Sciatic nerve (tissue), 2 donors: ENCODE measurements around the gene AK8. TPM values are rescaled to one million over a fixed set of nuclear protein-coding genes. Genes with fewer than 3 reads are reported as not detected.

Source experiments
- ATAC-seq: fragments of 200-7000 bp; cut with Tn5 transposase; one replicate; pipeline ENCODE4 v1.9.1; 2020; ENCODE audit warnings: mild to moderate bottlenecking, moderate library complexity
- DNase-seq: peaks from one replicate; pipeline ENCODE4 v3.0.0-alpha.2; 2020; ENCODE audit warnings: low spot score
- intact Hi-C: fragments of 100-400 bp; cut with DNase I; formaldehyde crosslinking; loops from one replicate; pipeline ENCODE4 v1.14.2; 2022
- total RNA-seq: library from RNA; stranded (reverse); fragmentation: NEBNext Ultra II Directional; extraction: Animal tissue kit (Norgen Biotek cat#: 25700); gene quantifications from one replicate; pipeline ENCODE4 v1.2.1, GENCODE V29; 2021
- donor health status: DM: no; HTN: no; CAD: no.
- donor health status: DM: no; HTN: no; CAD: no.

Gene AK8
- total RNA-seq, 1 donor from 2014 or later, result 1.6 TPM

DNA sequence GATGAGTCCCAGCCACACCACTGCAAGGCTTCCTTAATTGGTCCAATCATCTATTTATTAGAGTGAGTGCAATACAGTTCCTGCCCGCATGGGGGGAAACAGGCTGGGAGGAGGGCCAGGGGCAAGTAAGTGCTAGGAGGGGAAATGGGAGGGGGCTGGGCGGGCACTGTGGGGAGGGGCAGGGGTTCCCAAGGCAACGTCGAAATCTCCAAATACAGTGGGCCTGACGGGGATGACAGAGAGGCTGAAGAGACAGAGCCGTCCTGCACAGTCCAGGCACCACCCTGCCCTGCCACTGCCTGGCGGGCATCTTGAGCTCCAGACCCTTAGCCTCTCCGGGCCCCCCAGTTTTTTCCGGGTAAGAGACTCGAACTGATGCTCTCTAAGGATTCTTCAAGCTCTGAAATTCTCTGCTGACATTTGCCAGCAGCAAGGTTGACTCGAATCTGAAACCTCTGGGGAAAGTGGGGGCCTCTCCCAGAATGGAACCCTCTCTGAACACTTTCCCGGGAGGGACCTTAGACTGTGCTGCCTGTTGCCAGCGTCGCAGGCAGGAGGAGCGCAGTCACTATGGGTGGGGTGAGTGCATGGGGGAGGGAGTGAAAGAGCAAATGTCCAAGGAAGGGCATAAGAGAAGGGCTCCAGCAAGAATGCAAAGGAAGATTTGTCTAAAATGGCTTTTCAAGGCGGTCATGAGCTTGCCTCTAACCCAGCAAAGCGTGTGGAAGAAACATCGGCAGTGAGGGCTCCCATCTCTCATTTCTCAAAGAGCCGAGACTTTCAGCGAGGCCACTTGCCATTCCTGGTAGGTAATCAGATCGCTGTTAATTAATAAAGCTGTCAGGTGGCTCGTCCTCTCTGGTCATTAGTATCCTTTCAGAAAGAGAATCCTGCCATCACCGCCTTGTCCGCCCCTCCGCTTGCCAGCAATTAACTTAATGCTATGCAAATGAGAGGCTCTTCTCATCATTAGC lies 108.9 kb downstream of the AK8 start:
- intact Hi-C loops, result no loop called here
- DNase-seq (peak; percentile 80), ATAC-seq (peak; percentile 88)

DNA sequence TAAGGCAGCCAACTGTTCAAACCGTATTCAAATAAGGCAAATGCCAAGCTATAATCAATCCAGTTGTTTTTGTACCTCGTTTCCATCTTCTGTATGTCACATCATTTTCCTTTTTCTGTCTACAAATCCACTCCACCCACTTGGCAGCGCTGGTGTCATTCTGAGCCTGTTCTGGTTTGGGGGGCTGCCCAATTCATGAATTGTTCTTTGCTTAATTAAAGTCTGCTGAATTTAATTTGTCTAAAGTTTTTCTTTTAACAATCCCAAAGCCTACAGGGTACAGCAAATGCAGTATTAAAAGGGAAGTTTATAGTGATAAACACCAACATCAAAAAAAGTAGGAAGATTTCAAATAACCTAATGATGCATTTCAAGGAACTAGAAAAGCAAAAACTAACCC lies 114.5 kb downstream of the AK8 start:
- intact Hi-C loops, result no loop called here
- ATAC-seq, result no peak
- no peak for DNase-seq

DNA sequence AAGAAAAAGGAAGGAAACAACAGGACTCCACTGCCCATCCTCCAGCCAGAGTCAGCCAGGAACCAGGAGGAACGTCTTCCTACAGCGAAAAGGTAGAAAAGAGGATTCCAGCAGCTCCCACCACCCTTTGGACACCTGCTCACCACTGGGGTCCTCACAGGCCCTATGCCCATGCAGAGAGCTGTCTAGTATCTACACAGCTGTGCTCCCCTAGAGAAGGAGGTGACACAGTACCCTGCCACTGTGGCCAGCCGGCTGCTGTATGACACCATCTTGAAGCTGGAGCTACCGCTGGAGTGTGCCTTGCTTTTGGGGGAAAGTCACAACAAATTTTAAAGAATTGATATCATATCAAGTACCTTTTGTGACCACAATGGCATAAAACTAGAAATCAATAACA lies 115.2 kb downstream of the AK8 start:
- ATAC-seq (no peak), DNase-seq (no peak)
- intact Hi-C loops, result no loop called here

DNA sequence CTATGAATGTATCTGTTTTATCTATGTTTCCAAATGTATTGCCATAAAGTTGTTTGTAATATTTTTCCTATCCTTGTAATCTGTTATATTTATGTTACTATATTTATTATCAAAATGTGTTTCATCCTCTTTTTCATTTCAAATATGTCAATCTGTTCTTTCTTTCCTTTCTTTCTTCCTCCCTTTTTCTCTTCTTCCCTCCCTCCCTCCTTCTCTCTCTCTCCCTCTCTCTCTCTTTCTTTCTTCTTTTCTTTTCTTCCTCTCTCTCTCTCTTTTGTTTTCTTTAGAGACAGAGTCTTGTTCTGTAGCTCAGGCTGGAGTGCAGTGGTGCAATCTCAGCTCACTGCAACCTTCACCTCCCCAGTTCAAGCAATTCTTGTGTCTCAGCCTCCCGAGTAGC lies 116.5 kb downstream of the AK8 start:
- intact Hi-C loops, result no loop called here
- DNase-seq (no peak), ATAC-seq (no peak)

DNA sequence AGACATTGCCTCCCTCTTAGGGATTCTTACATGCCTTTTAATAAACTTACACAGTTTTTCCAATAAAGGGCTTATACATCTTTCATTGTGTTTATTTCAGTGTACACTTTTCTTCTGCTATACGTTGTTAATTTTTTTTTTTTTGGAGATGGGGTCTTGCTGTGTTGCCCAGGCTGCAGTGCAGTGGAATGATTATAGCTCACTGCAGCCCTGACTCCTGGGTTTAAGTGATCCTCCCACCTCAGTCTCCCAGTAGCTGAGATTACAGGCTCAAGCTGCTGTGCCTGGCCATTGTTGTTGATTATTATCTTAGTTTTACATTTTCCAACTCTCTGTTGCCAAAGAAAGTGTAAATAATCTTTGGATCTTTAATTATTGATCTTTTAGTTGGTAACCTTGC lies 118.0 kb downstream of the AK8 start:
- intact Hi-C loops, result no loop called here
- DNase-seq (no peak), ATAC-seq (no peak)

DNA sequence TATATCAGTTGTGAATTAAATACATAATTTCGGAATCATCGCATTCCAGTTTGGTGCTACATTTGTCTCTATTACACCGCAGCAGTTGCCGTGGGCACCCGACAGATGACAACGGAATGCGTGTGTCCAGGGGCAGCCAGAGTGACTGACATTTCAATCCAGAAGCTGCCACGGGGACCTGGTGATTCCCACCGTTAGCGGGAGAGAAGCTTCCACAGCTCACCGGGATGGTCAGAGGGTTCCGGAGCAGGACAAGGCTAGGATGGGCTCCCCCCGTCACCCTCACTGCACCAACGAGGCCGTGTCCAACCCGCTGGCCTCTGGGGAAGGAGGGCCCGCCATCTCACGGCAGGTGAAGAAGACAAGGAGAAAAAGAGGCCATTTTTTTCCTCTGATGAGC lies 121.1 kb downstream of the AK8 start:
- DNase-seq (no peak), ATAC-seq (no peak)
- intact Hi-C loops, result no loop called here

DNA sequence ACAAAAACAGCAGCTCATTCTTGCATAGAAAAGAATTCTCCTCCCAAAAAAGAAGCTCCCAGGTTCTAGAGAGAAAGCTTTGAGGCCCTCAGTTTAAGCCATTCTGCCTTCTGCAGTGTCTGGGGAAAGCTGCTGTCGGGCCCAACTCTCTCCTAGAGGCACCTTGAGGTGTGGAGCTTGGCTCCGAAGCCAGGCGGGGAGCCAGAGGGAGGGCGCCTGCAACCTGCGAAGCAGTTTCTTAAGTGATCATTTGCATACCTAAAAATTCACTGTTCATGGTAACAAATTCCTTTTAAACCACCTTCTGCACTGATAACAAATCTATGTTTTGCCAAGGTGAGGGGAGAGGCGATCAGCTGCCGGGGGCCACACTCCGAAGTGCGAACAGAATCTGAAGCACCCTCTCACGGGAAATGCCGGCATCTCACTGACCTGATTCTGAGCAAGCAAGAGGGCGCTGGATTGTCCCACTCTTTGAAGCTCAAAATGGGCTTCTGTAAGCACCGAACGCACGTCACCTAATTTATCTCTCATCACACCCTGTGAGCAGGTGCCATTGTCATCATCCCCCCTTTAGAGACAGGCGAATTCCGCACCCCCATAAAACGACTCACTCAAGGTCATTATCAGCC lies 121.8 kb downstream of the AK8 start:
- no peak for DNase-seq
- intact Hi-C loops, result no loop called here
- ATAC-seq, result no peak

DNA sequence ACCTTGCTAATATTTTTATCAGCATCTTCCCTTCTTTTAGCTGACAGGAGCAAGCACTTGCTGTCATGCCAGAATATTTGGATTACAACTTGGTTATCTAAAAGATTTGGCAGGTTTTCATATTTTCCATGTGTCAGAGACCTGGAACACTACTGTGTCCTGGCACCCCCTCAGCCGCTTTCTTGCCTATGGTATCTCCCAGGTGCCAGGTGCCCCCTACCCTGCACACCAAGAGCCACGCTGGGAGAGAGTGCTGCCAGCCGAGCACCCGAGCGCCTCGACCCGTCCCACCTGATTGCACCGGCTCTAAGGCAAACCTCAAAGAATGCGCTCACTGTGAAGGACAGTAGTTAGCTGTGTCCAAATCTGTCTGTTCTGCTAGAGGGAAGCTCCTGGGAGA lies 123.0 kb downstream of the AK8 start:
- DNase-seq (no peak), ATAC-seq (no peak)
- intact Hi-C loops, result no loop called here

DNA sequence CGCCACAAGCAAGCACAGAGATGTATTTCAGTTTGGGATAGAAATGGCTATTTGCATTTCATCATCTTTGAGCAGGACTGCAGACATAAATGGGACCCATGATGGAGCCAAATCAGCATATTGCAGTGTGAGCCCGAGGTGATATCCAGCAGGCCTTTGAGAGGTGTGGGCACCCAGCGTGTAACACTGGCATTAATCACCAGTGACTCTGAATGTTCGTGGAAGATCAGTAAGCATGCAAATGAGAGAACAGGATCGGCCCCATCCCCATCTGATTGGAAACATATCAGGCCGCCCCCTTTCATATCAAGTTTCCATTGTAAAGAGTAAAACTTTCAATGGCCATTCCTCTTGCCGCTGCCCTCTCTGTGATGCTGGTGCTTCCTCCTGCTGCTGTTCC lies 123.8 kb downstream of the AK8 start:
- DNase-seq (no peak), ATAC-seq (no peak)
- intact Hi-C loops, result no loop called here

DNA sequence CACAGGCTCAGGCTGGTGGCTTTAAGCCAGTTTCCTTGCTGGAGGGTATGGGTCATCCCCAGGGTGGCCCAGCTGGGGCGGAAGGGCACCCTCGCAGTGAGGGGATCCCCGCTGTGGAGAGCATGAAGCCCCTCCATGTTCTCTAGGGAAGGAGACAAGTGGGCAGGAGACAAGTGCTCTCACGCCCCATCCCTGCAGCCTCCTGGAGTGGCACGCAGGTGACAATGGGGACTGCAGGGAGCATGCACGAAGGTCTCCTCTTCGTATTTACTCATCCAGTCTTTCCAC lies 124.5 kb downstream of the AK8 start:
- ATAC-seq (peak; percentile 20), DNase-seq (no peak)
- intact Hi-C loops, result no loop called here

DNA sequence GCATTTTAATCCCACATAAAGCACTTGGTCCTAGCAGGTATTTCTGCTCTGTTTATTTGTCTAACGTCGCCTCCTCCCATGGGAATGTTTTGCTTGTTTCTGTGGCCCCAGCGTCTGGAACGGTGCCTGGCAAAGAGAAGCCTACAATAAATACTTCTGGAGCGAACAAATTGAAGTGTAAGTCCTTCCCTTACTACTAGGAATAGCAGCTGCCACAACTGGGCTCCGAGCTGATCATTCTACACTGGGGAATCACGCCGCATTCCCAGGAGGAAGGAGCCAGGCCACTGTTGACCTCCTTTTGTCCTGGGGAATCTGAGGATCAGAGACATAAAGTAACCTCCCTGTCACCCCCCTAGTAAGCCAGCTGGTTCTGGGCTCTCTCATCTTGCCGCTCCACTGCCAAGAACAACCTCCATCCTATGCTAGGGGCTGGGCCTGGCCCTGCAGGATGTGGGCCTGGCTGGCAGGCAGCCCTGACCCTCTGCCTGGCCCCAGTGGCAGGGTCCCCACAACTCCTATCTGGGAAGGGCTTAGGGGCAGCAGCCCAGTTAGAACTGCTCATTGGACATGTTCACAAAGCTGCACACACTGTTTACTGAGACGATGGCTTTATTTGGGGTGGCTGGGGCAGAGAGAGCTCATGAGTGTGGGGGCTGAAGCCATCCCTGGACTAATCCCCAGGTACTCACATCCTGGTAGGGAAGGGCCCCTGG lies 125.0 kb downstream of the AK8 start:
- intact Hi-C loops, result no loop called here
- no peak for DNase-seq
- ATAC-seq, result peak; percentile 67

DNA sequence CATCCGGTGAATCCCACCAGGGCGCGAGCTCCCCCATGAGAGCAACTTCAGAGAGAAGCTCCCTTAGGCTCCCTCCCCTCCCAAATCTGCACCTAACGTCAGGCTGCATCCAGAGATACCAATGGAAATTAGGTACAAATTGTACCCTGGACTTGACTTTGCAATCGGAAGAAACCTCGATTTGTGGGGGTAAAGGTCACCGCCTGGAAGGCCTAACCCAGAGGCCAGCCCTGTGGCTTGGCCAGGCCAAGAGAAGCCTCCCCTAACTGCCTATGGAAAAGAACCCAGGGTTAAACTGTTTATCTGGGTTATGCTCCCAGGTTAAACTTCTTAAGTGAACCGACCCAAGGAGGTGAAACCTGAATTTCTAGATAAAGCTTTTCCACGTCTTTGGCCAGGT lies 127.4 kb downstream of the AK8 start:
- ATAC-seq, result no peak
- no peak for DNase-seq
- intact Hi-C loops, result no loop called here

DNA sequence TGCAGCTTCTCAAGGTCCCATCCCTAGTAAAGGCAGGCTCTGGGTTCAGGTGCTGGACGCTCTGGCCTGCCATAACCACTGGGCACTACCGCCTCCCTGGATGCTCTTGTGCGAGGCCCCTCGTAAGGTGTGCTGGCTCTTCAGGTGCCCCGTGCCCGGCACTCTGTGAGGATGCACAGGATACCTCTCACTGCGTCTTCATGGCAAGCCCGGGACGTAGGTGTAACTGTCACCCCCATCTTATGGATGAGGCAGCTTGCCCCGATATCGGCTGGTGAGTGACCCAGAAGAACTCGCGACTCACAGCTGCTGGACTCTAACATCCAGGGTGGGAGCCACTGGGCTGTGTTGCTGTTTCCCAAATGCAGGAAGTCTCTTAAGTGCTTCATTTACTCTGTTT lies 128.8 kb downstream of the AK8 start:
- intact Hi-C loops, result no loop called here
- ATAC-seq (no peak), DNase-seq (no peak)

DNA sequence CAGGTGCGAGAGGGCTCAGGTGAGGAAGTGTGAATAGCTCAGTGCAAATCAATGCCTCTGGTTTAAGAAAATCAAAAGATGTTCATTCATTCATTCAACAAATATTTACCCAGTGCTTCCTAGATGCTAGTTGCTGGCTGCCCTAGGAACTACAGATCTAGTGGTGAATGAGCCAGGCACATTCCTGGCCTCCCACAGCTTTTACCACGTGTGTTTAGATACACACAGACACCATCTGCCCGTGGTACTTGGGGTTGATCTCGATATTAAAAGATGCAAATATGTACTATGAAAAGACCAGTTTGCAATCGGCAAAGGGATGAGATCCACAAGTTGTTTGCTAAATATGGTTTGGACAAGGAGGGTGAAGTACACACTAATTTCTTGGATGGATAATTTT lies 129.6 kb downstream of the AK8 start:
- intact Hi-C loops, result no loop called here
- no peak for DNase-seq

DNA sequence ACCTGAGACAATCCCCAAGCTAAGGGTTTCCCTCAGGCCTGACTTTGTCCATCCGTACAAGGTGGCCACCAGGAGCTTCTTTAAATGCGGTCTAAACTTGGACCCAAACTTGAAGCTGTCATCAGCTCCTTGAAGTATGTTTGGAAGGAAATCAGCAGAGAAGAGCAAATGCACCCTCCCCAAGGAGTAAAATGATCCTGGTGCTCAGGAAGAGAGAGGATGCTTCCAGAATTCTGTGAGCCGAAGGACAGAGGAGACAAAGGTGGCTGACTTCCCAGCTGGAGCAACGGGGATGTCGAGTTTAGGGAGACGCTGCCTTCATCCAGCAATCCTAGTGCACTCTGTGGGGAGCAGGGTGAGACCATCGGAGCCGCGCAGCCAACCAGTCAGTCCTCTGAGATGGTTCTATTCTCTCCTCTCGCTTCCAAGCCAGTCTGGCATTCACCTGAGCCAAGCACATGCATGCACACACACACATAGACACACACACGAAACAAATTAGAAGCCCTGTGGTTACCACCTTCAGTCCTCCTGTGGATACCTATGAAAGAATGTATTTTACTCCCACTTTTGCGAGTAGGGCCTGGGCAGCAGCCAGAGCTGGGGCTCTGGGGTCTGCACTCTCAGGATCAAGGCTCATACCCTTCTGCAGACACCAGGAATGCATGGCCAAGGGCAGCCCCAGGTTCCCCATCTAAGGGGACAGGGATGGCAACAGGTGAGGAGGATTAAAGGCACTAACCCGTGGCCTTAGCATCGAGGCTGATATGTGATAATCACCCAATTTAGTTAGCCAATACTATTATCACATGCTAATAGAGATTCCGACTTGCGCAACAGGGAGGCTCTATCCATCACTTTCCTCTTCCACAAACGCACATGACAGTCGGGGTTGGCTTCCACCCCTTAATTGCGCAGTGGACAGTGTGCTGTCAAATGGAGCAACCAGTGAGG lies 132.1 kb downstream of the AK8 start:
- DNase-seq, result no peak
- intact Hi-C loops, result no loop called here
- peak; percentile 5 for ATAC-seq

More for the DNA sequence above, 129.6 kb downstream of the AK8 start:
- ATAC-seq, result no peak

DNA sequence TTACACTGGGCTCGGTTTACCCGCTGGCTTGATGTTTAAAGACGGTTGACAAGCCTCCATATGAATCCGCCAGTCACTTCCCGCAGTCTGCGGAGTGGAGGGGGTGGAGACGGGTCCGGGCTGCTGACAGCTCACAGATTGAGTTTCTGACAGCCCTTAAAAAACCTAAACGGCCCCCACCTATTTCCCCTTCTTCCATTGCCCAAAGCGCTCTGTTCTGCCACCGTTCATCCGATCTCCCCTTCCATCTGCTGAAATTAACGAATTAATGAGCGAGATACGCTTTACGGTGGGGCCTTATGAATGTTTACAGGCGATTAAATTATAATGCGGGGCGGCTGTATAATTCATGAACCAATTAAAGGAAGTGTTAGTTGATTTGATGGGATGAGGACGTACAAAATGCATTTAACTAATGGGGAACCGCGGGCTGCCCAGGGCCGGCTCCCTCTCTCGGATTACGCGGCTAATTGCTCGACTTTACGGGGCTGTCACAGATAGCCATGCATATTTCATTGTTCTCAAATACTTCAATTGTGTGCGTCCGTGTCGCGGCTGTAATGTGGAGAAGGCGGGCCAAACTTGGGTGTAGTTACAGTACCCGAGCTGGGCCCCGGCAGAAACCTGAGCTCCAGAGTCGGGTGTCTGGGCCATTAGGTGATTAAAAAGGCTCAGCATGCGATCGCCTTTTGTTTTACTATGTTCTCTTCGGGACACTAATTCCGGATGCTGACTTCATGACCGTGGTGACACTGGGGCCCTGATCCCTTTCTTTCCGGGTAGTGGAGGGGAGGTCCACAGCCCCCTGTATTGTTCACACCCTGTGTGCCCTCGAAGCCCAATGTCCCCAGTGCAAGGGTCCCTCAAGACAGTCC lies 133.0 kb downstream of the AK8 start:
- no peak for DNase-seq
- peak; percentile 4 for ATAC-seq
- intact Hi-C loops, result no loop called here

DNA sequence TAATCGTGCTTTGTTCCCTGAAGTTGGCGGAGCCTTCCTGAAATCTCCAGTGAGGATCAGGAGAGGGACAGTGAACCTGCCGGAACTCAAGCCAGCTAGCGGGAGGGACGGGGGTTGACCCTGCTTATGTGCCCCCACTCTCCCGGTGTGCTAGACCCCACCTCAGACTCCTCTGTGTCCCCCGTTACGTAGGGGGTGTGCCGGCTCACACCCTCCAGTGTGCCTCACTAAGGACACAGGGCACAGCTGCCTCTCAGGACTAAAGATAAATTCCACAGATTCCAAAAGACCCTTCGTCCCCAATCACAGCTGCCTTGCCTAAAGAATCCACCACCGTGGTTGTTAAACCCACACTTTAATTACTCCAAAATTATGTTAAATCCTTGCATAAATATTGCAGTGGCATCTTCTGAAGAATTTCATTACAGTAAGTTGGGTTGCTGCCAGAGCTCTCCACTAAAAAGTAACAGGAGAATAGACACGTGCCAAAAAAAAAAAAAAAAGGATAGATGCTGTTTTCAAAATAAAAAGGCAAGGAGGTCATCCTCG lies 134.1 kb downstream of the AK8 start:
- ATAC-seq, result no peak
- no peak for DNase-seq
- intact Hi-C loops, result no loop called here

DNA sequence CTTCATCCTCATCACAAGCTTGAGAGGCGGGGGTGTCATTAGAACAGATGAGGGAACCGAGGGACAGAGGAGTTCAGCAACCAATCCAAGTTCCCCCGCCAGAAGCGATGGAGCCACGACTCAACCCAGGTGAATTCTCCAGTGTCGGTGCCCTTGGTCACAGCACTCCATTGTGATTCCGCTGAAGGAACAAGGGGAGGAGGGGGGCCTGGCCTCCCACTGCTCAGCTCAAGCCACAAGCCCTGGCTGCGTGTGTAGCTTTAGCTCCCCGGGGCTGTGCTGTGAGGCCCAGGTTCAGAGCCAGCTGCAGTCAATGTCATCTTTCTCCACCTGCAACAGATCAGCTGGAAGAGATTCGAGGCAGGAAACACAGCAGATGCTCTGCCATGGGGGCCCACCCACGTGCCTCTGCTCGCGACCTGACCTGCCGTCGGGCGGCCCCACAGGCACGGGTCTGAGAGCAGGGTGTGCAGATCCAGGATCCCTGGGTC lies 135.2 kb downstream of the AK8 start:
- intact Hi-C loops, result no loop called here
- ATAC-seq, result peak; percentile 80
- no peak for DNase-seq
